Renal pelvis (tissue), 3 donors: ENCODE results near the gene ZNF655. TPM values are rescaled to one million over a fixed set of nuclear protein-coding genes. Genes with fewer than 3 reads are reported as not detected.

Experiments
- polyA plus RNA-seq, 3 donors: library from polyadenylated mRNA; unstranded; fragments of 120-200 nt; gene quantifications; one replicate each; pipeline ENCODE4 v1.2.1, GENCODE V29; 2013; ENCODE audit not compliant: insufficient read length in 3 of 3

ZNF655 gene
- polyA plus RNA-seq, 3 donors, result 63.5 to 108 (median 103) TPM

Other genes starting within 250 kb of the ZNF655 start
- gene ARPC1A, start 232.7 kb upstream of the ZNF655 start, polyA plus RNA-seq, result 100 to 1,000 TPM in 2 of 3 donors, 10 to 100 TPM in 1; 98.8 to 110 (median 107) TPM
- gene ARPC1B, start 183.9 kb upstream of the ZNF655 start, polyA plus RNA-seq, result 10 to 100 TPM; 35.9 to 44.2 (median 38.4) TPM
- gene PDAP1, start 150.0 kb upstream of the ZNF655 start, polyA plus RNA-seq, result 100 to 1,000 TPM; 133 to 171 (median 146) TPM
- 100 to 1,000 TPM; 105 to 108 (median 108) TPM for gene BUD31, start 149.7 kb upstream of the ZNF655 start, polyA plus RNA-seq
- gene PTCD1, start 119.8 kb upstream of the ZNF655 start, polyA plus RNA-seq, result 1 to 10 TPM; 5.2 to 6.0 (median 5.8) TPM
- 10 to 100 TPM; 37.2 to 44.3 (median 40.9) TPM for gene CPSF4, start 119.7 kb upstream of the ZNF655 start, polyA plus RNA-seq
- gene ATP5MF, start 92.5 kb upstream of the ZNF655 start, polyA plus RNA-seq, result 100 to 1,000 TPM; 366 to 481 (median 400) TPM
- 10 to 100 TPM; 19.5 to 66.4 (median 55.6) TPM for gene ZNF789, start 85.8 kb upstream of the ZNF655 start, polyA plus RNA-seq
- 10 to 100 TPM; 12.1 to 18.3 (median 17.5) TPM for gene ZNF394, start 58.4 kb upstream of the ZNF655 start, polyA plus RNA-seq
- 10 to 100 TPM; 14.2 to 16.5 (median 15.0) TPM for gene ZKSCAN5, start 54.0 kb upstream of the ZNF655 start, polyA plus RNA-seq
- gene FAM200A, start 6.5 kb upstream of the ZNF655 start, polyA plus RNA-seq, result 10 to 100 TPM; 12.5 to 15.6 (median 14.5) TPM
- gene TMEM225B, start 39.6 kb downstream of the ZNF655 start, polyA plus RNA-seq, result 1 to 10 TPM; 1.4 to 2.8 (median 1.7) TPM
- 10 to 100 TPM; 19.0 to 21.0 (median 20.8) TPM for gene ZSCAN25, start 58.3 kb downstream of the ZNF655 start, polyA plus RNA-seq
- 1 to 10 TPM; 1.5 to 2.7 (median 2.2) TPM for gene CYP3A5, start 121.4 kb downstream of the ZNF655 start, polyA plus RNA-seq
- under 1 TPM; 0.16 to 0.53 (median 0.43) TPM for gene CYP3A7, start 176.6 kb downstream of the ZNF655 start, polyA plus RNA-seq
- gene CYP3A4, start 225.5 kb downstream of the ZNF655 start, polyA plus RNA-seq, result under 1 TPM; 0.20 to 0.49 (median 0.36) TPM